Activated CD4-positive, alpha-beta memory T cell treated with anti-CD3 and anti-CD28 coated beads, Interleukin-2, amount 10 ng/mL, durations not matched to agents 7 days and 5 days (primary cell): Measurements from ENCODE around the gene STX19. TPM values are rescaled to one million over a fixed set of nuclear protein-coding genes. Genes with fewer than 3 reads are reported as not detected.
"Not testable (repeated sequence)": the region's sequence is repeated elsewhere in the genome, so short reads cannot be mapped to it uniquely, and the experiment has no call there.

ENCODE experiments used
- CTCF ChIA-PET: fragments of 350-600 bp; sonication (Branson Sonifier 250); formaldehyde crosslinking; loops from one replicate; lab custom pipeline; 2021; ENCODE audit warnings: antibody characterized with exemption, inconsistent platforms; lab: Charles Lee
- POLR2A ChIA-PET: fragments of 350-600 bp; sonication (Branson Sonifier 250); formaldehyde crosslinking; loops from one replicate; lab custom pipeline; 2021; ENCODE audit warnings: antibody characterized with exemption; lab: Charles Lee
- DNase-seq: peaks from one replicate; pipeline ENCODE4 v3.0.0-alpha.2; 2020
- H3K27ac Mint-ChIP-seq: one replicate; pipeline ENCODE4 v1.8.0; 2021; ENCODE audit warnings: mild to moderate bottlenecking, mixed read lengths
- H3K27me3 Mint-ChIP-seq: one replicate; pipeline ENCODE4 v1.8.0; 2021; ENCODE audit warnings: mixed read lengths
- H3K36me3 Mint-ChIP-seq: one replicate; pipeline ENCODE4 v1.8.0; 2021; ENCODE audit warnings: low read depth, mixed read lengths
- H3K4me1 Mint-ChIP-seq: one replicate; pipeline ENCODE4 v1.8.0; 2021; ENCODE audit warnings: mixed read lengths
- H3K4me3 Mint-ChIP-seq: one replicate; pipeline ENCODE4 v1.8.0; 2021; ENCODE audit warnings: mild to moderate bottlenecking, mixed read lengths
- H3K9me3 Mint-ChIP-seq: one replicate; pipeline ENCODE4 v1.8.0; 2021; ENCODE audit warnings: mixed read lengths
- total RNA-seq, 2 experiments: library from RNA; stranded (reverse); gene quantifications; one replicate each; pipeline ENCODE4 v1.2.3, GENCODE V29; 2021

The STX19 gene
- total RNA-seq, 2 experiments from 2014 or later: not detected

- Mint-ChIP-seq H3K4me3 (peak within 1 kb of the TSS; percentile 86), H3K36me3 (peaks cover 56% of the 10 kb centered on the region), H3K9me3 (peaks cover 8% of the 10 kb centered on the region), H3K4me1 (peaks cover 50% of the 10 kb centered on the region), H3K27me3 (no peaks in the 10 kb centered on the region), H3K27ac (peak within 1 kb of the TSS; percentile 98)
- DNase-seq: peak; percentile 86
- ChIA-PET POLR2A (interaction anchor here (0.6 to 3.2 kb wide), 27 partner anchors 8 to 170 kb away, joined by 3 to 23 read pairs (median 5); partner anchors contain the start of genes ARL13B and PROS1), CTCF (interaction anchor here (0.8 to 2.6 kb wide), 8 partner anchors 9 to 64 kb away, joined by 3 to 11 read pairs (median 3); no protein-coding TSS in a partner anchor)
Measured at GRCh38 chr3:94062513-94063404, 34.4 kb upstream of the STX19 start, which contains the start of the genes DHFR2 and NSUN3. TSS of gene DHFR2 (minus strand) at chr3:94062916. CDS start at chr3:94061511, 1,405 bp downstream. TSS of gene NSUN3 (plus strand) at chr3:94063061. CDS start at chr3:94063127, 66 bp downstream.

GRCh38 chr3:94061297-94061696, 32.9 kb upstream of the STX19 start:
- H3K36me3 Mint-ChIP-seq: peaks cover 41% of the 10 kb centered on the region
- ChIA-PET CTCF (interaction anchor here (1.6 to 2.6 kb wide), 2 partner anchors 8 to 48 kb away, joined by 3 to 11 read pairs; no protein-coding TSS in a partner anchor), POLR2A (interaction anchor here (1.7 to 2.9 kb wide), 2 partner anchors 10 to 73 kb away, joined by 5 to 23 read pairs; no protein-coding TSS in a partner anchor)
- no peaks in the 10 kb centered on the region for H3K9me3 Mint-ChIP-seq
- H3K4me3 Mint-ChIP-seq: peak overlapping the region; percentile 9
- DNase-seq: no peak
- peaks cover 37% of the 10 kb centered on the region for H3K4me1 Mint-ChIP-seq
- H3K27me3 Mint-ChIP-seq: no peaks in the 10 kb centered on the region
- H3K27ac Mint-ChIP-seq: no peak overlapping the region

- Mint-ChIP-seq H3K36me3 (peaks cover 5% of the 10 kb centered on the region), H3K9me3 (no peaks in the 10 kb centered on the region), H3K27ac (no peak overlapping the region), H3K4me3 (no peak overlapping the region), H3K27me3 (no peaks in the 10 kb centered on the region), H3K4me1 (no peaks in the 10 kb centered on the region)
- no peak for DNase-seq
- ChIA-PET CTCF (interaction anchor here (1.0 kb wide), 1 partner anchor 12 kb away, joined by 3 read pairs; the partner anchor contains the start of genes DHFR2 and NSUN3), POLR2A (interaction anchor here (1.1 to 1.7 kb wide), 2 partner anchors 12 kb away, joined by 5 read pairs; partner anchors contain the start of genes DHFR2 and NSUN3)
Measured at GRCh38 chr3:94050546-94050945, 22.1 kb upstream of the STX19 start.

GRCh38 chr3:94049267-94049666, 20.9 kb upstream of the STX19 start:
- Mint-ChIP-seq H3K4me3 (no peak overlapping the region), H3K4me1 (no peaks in the 10 kb centered on the region), H3K27me3 (no peaks in the 10 kb centered on the region), H3K36me3 (peaks cover 14% of the 10 kb centered on the region), H3K27ac (no peak overlapping the region), H3K9me3 (no peaks in the 10 kb centered on the region)
- DNase-seq: no peak
- CTCF ChIA-PET: no interaction called here
- POLR2A ChIA-PET: interaction anchor here (1.7 kb wide), 1 partner anchor 13 kb away, joined by 5 read pairs; the partner anchor contains the start of genes DHFR2 and NSUN3

- no peaks in the 10 kb centered on the region for H3K9me3 Mint-ChIP-seq
- POLR2A ChIA-PET: no interaction called here
- no peaks in the 10 kb centered on the region for H3K4me1 Mint-ChIP-seq
Measured at GRCh38 chr3:94046533-94046932, 18.1 kb upstream of the STX19 start.

GRCh38 chr3:94044100-94044936, 15.9 kb upstream of the STX19 start:
- CTCF ChIA-PET, H3K4me1 Mint-ChIP-seq, POLR2A ChIA-PET, H3K27ac Mint-ChIP-seq, H3K4me3 Mint-ChIP-seq, DNase-seq, H3K27me3 Mint-ChIP-seq, H3K9me3 Mint-ChIP-seq: not testable (repeated sequence)
- H3K36me3 Mint-ChIP-seq: peaks cover 18% of the 10 kb centered on the region

More at GRCh38 chr3:94046533-94046932, 18.1 kb upstream of the STX19 start:
- peaks cover 18% of the 10 kb centered on the region for H3K36me3 Mint-ChIP-seq
- DNase-seq: no peak
- H3K27me3 Mint-ChIP-seq: no peaks in the 10 kb centered on the region
- H3K4me3 Mint-ChIP-seq: no peak overlapping the region
- H3K27ac Mint-ChIP-seq: no peak overlapping the region
- CTCF ChIA-PET: no interaction called here

- no peak overlapping the region for H3K27ac Mint-ChIP-seq
- DNase-seq: no peak
- no peaks in the 10 kb centered on the region for H3K9me3 Mint-ChIP-seq
- peaks cover 18% of the 10 kb centered on the region for H3K36me3 Mint-ChIP-seq
- POLR2A ChIA-PET: no interaction called here
- no peaks in the 10 kb centered on the region for H3K4me1 Mint-ChIP-seq
- CTCF ChIA-PET: no interaction called here
- no peaks in the 10 kb centered on the region for H3K27me3 Mint-ChIP-seq
- no peak overlapping the region for H3K4me3 Mint-ChIP-seq
Measured at GRCh38 chr3:94043285-94043684, 14.9 kb upstream of the STX19 start.

GRCh38 chr3:94036909-94037507, 8.6 kb upstream of the STX19 start:
- no peaks in the 10 kb centered on the region for H3K4me1 Mint-ChIP-seq
- H3K27me3 Mint-ChIP-seq: no peaks in the 10 kb centered on the region
- POLR2A ChIA-PET: interaction anchor here (1.8 kb wide), 1 partner anchor 26 kb away, joined by 7 read pairs; the partner anchor contains the start of genes DHFR2 and NSUN3
- no peak overlapping the region for H3K27ac Mint-ChIP-seq
- CTCF ChIA-PET: interaction anchor here (0.5 kb wide), 1 partner anchor 25 kb away, joined by 3 read pairs; no protein-coding TSS in a partner anchor
- H3K9me3 Mint-ChIP-seq: no peaks in the 10 kb centered on the region
- no peak for DNase-seq
- H3K4me3 Mint-ChIP-seq: no peak overlapping the region
- H3K36me3 Mint-ChIP-seq: no peaks in the 10 kb centered on the region

GRCh38 chr3:94026623-94027022, 1.8 kb downstream of the STX19 start:
- Mint-ChIP-seq H3K4me3 (no peak overlapping the region), H3K4me1 (no peaks in the 10 kb centered on the region), H3K27ac (no peak overlapping the region), H3K36me3 (no peaks in the 10 kb centered on the region), H3K9me3 (no peaks in the 10 kb centered on the region), H3K27me3 (no peaks in the 10 kb centered on the region)
- no peak for DNase-seq
- ChIA-PET POLR2A (interaction anchor here (1.4 kb wide), 1 partner anchor 37 kb away, joined by 4 read pairs; no protein-coding TSS in a partner anchor), CTCF (no interaction called here)

- H3K36me3 Mint-ChIP-seq: peaks cover 4% of the 10 kb centered on the region
- H3K9me3 Mint-ChIP-seq: no peaks in the 10 kb centered on the region
- no peak overlapping the region for H3K4me3 Mint-ChIP-seq
- H3K27me3 Mint-ChIP-seq: no peaks in the 10 kb centered on the region
- POLR2A ChIA-PET: interaction anchor here (0.9 kb wide), 1 partner anchor 39 kb away, joined by 3 read pairs; the partner anchor contains the start of genes DHFR2 and NSUN3
- no peak for DNase-seq
- CTCF ChIA-PET: no interaction called here
- H3K27ac Mint-ChIP-seq: no peak overlapping the region
- peaks cover 2% of the 10 kb centered on the region for H3K4me1 Mint-ChIP-seq
Measured at GRCh38 chr3:94024385-94024784, 4.0 kb downstream of the STX19 start.

- ChIA-PET CTCF (no interaction called here), POLR2A (no interaction called here)
- Mint-ChIP-seq H3K27me3 (no peaks in the 10 kb centered on the region), H3K36me3 (peaks cover 6% of the 10 kb centered on the region), H3K4me1 (peaks cover 2% of the 10 kb centered on the region), H3K27ac (no peak overlapping the region), H3K9me3 (no peaks in the 10 kb centered on the region), H3K4me3 (no peak overlapping the region)
- DNase-seq: no peak
Measured at GRCh38 chr3:94020293-94020692, 8.1 kb downstream of the STX19 start.

GRCh38 chr3:94019659-94020058, 8.7 kb downstream of the STX19 start:
- peaks cover 11% of the 10 kb centered on the region for H3K36me3 Mint-ChIP-seq
- no peak overlapping the region for H3K4me3 Mint-ChIP-seq
- no peak for DNase-seq
- CTCF ChIA-PET: no interaction called here
- peaks cover 3% of the 10 kb centered on the region for H3K9me3 Mint-ChIP-seq
- POLR2A ChIA-PET: no interaction called here
- H3K27me3 Mint-ChIP-seq: no peaks in the 10 kb centered on the region
- H3K27ac Mint-ChIP-seq: no peak overlapping the region
- H3K4me1 Mint-ChIP-seq: peaks cover 7% of the 10 kb centered on the region
